HUES64 (cell line): ENCODE results near the gene SULT1A3. TPM values are rescaled to one million over a fixed set of nuclear protein-coding genes. Genes with fewer than 3 reads are reported as not detected.
"Not testable (repeated sequence)": the region's sequence is repeated elsewhere in the genome, so short reads cannot be mapped to it uniquely, and the experiment has no call there.

Source experiments
- H3K27ac ChIP-seq: 2 replicates; pipeline ENCODE4 v1.7.0; 2013; ENCODE audit warnings: low read depth, low read length, inconsistent platforms
- H3K27me3 ChIP-seq: 2 replicates; pipeline ENCODE4 v1.6.1; 2013; ENCODE audit warnings: mild to moderate bottlenecking, low read length; ENCODE audit not compliant: insufficient read depth
- H3K36me3 ChIP-seq: 2 replicates; pipeline ENCODE4 v1.6.1; 2013; ENCODE audit warnings: mild to moderate bottlenecking, low read length; ENCODE audit not compliant: insufficient read depth
- H3K4me1 ChIP-seq: 2 replicates; pipeline ENCODE4 v1.6.1; 2013; ENCODE audit warnings: mild to moderate bottlenecking, low read length, moderate library complexity; ENCODE audit not compliant: insufficient read depth
- H3K4me3 ChIP-seq: 2 replicates; pipeline ENCODE4 v1.5.1; 2013; ENCODE audit warnings: mild to moderate bottlenecking, low read length, moderate library complexity
- H3K9ac ChIP-seq: 2 replicates; pipeline ENCODE4 v1.6.1; 2013; ENCODE audit warnings: mild to moderate bottlenecking, low read depth, low read length
- H3K9me3 ChIP-seq: 2 replicates; pipeline ENCODE4 v1.6.1; 2013; ENCODE audit warnings: low read depth, low read length; ENCODE audit not compliant: insufficient read depth
- WGBS: fragments of 150-250, 120-280 bp; methylation state at CpG from one replicate; pipeline ENCODE4 v1.1.7; 2013; ENCODE audit warnings: missing lambda C conversion rate; 5-methylcytosine and 5-hydroxymethylcytosine counted together
- polyA plus RNA-seq, 2 experiments: library from polyadenylated mRNA; stranded (reverse); fragments of 50-300 nt; gene quantifications; one replicate each; pipeline ENCODE4 v1.2.3, GENCODE V29; 2013

SULT1A3 gene
- polyA plus RNA-seq (2013, experiment 1 of 2) = 9.8 TPM
- 8.2 TPM for polyA plus RNA-seq (2013, experiment 2 of 2)

DNA sequence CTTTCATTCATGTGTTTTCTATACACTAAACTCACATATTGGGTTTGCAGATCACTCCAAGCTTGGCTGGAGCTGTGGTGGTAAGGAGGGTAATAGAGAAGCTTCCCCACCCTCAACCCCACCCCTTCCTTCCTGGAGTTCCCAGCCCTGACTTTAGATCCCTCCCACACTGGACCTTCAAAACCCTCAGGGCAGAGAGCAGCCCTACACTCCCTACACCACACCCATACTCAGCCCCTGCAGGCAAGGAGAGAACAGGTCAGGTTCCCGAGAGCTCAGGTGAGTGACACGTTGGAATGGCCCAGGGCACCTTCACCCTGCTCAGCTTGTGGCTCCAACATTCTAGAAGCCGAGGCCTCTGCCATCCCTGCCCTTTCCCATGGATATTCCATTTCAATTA is at the start of gene SULT1A3:
TSS of gene SULT1A3 (plus strand) at position 207 of the 400 bp plus-strand sequence. CDS start 1,474 bp downstream, outside the sequence.
- WGBS = no CpG with 5 or more reads among the region's 3 CpGs
- not testable (repeated sequence) for H3K9me3 ChIP-seq, H3K27me3 ChIP-seq, H3K36me3 ChIP-seq, H3K4me3 ChIP-seq, H3K9ac ChIP-seq, H3K27ac ChIP-seq, H3K4me1 ChIP-seq

DNA sequence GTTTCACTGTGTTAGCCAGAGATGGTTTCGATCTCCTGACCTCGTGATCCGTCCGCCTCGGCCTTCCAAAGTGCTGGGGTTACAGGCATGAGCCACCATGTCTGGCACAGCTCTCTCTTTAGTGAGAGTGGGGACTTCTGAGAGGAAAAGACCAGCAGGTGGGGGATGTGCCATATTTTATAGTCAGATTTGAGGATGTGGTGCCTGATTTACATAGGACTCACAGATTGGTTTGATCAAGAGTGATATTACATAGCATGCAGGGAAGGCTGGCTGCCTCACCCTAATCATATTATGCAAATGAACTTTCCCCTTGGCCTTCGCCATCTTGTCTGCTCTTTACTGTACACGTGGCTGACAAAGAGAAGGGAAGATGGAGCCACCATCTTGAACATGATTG is 48.0 kb upstream of the SULT1A3 start:
- H3K27ac ChIP-seq = no peak overlapping the region
- 93% methylated on average over 7 of the region's 7 CpGs for WGBS

DNA sequence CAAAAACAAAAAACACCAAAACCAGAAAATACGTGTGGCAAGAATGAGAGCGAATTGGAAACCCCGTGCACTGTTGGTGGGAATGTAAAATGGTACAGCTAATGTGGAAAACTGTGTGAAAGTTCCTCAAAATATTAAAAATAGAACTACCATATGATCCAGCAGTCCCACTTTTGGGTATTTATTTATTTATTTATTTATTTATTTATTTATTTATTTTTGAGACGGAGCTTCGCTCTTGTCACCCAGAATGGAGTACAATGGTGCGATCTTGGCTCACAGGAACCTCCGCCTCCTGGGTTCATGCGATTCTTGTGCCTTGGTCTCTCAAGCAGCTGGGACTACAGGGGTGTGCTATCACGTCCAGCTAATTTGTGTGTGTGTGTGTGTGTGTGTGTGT is 46.5 kb upstream of the SULT1A3 start:
- H3K27ac ChIP-seq = no peak overlapping the region
- no peaks in the 10 kb centered on the region for H3K4me1 ChIP-seq
- no peaks in the 10 kb centered on the region for H3K36me3 ChIP-seq
- H3K4me3 ChIP-seq = no peak overlapping the region
- no peak overlapping the region for H3K9ac ChIP-seq
- WGBS = 93% methylated on average over 6 of the region's 9 CpGs
- peaks cover 7% of the 10 kb centered on the region for H3K9me3 ChIP-seq
- no peaks in the 10 kb centered on the region for H3K27me3 ChIP-seq

More for the DNA sequence above, 48.0 kb upstream of the SULT1A3 start:
- no peak overlapping the region for H3K9ac ChIP-seq
- no peak overlapping the region for H3K4me3 ChIP-seq
- no peaks in the 10 kb centered on the region for H3K4me1 ChIP-seq
- no peaks in the 10 kb centered on the region for H3K36me3 ChIP-seq
- peaks cover 7% of the 10 kb centered on the region for H3K9me3 ChIP-seq
- H3K27me3 ChIP-seq = no peaks in the 10 kb centered on the region

DNA sequence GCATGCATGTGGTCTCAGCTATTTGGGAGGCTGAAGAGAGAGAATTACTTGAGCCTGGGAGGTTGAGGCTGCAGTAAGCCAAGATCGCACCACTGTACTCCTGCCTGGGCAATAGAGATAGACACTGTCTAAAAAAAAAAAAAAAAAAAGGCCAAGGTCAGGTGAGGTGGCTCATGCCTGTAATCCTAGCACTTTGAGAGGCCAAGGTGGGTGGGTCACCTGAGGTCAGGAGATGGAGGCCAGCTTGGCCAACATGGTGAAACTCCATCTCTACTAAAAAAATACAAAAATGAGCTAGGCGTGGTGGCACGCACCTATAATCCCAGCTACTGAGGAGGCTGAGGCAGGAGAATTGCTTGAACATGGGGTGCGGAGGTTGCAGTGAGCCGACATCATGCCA is 43.9 kb upstream of the SULT1A3 start:
- no peaks in the 10 kb centered on the region for H3K36me3 ChIP-seq
- no peaks in the 10 kb centered on the region for H3K27me3 ChIP-seq
- H3K4me1 ChIP-seq = no peaks in the 10 kb centered on the region
- no peak overlapping the region for H3K4me3 ChIP-seq
- WGBS = 88% methylated on average over 5 of the region's 5 CpGs
- H3K27ac ChIP-seq = no peak overlapping the region
- H3K9me3 ChIP-seq = no peaks in the 10 kb centered on the region
- no peak overlapping the region for H3K9ac ChIP-seq

DNA sequence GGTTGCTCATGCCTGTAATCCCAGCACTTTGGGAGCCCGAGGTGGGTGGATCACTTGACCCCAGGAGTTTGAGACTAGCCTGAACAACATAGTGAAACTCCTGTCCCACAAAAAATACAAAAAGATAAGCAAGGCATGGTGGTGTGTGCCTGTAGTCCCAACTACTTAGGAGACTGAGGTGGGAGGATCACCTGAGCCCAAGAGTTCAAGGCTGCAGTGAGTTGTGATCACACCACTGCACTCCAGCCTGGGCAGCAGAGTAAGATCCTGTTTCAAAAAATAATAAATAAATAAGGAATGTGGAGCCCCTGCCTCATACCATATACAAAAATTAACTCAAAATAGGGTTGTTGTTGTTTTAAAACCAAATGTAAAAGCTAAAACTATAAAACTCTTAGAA is 41.8 kb upstream of the SULT1A3 start:
- no peak overlapping the region for H3K27ac ChIP-seq
- 94% methylated on average over 1 of the region's 1 CpG for WGBS

DNA sequence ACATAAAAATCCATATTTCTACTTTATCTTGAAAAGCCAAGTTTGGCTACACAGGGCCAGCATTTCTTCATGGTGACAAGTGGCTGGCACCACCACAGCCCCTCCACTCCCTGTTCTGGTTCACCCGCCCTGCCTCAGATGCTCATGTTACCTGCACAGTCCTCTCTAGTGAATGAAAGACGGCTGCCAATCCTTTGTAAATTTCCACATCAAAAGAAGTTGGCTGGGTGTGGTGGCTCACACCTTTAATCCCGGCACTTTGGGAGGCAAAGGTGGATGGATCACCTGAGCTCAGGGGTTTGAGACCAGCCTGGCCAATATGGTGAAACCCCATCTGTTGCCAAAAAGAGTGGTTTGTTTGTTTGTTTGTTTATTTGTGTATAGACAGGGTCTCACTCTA is 35.5 kb upstream of the SULT1A3 start:
- H3K36me3 ChIP-seq = no peaks in the 10 kb centered on the region
- no peaks in the 10 kb centered on the region for H3K4me1 ChIP-seq
- 80% methylated on average over 3 of the region's 3 CpGs for WGBS
- H3K9me3 ChIP-seq = no peaks in the 10 kb centered on the region
- no peak overlapping the region for H3K27ac ChIP-seq
- no peaks in the 10 kb centered on the region for H3K27me3 ChIP-seq
- H3K4me3 ChIP-seq = no peak overlapping the region
- no peak overlapping the region for H3K9ac ChIP-seq

More for the DNA sequence above, 41.8 kb upstream of the SULT1A3 start:
- H3K36me3 ChIP-seq = no peaks in the 10 kb centered on the region
- H3K4me1 ChIP-seq = no peaks in the 10 kb centered on the region
- H3K9ac ChIP-seq = no peak overlapping the region
- no peaks in the 10 kb centered on the region for H3K27me3 ChIP-seq
- no peak overlapping the region for H3K4me3 ChIP-seq
- H3K9me3 ChIP-seq = no peaks in the 10 kb centered on the region

DNA sequence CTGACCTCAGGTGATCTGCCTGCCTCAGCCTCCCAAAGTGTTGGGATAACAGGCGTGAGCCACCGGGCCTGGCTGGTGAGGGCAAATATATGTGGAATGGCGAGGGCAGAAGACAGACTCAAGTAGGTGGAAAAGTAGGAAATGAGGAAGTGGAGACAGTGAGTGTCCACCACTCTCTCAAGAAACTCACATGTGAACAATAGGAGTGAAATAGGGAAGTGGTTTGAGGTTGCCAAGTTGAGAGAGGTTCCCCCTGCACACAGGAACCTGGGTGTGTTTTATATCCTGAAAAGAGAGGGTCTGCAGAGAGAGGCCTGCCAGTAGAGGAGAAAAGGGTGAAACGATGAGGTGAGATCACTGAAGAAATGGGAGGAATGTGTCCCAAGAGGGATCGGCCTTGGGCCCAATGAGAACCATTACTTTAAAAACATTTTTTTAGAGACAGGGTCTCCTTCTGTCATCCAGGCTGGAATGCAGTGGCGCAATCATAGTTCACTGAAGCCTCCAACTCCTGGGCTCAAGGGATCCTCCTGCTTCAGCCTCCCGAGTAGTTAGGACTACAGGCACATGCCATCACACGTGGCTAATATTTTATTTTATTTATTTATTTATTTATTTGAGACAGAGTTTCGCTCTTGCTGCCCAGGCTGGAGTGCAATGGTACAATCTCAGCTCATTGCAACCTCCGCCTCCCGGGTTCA is 32.7 kb upstream of the SULT1A3 start:
- no peaks in the 10 kb centered on the region for H3K36me3 ChIP-seq
- no peak overlapping the region for H3K27ac ChIP-seq
- H3K4me1 ChIP-seq = no peaks in the 10 kb centered on the region
- H3K9ac ChIP-seq = no peak overlapping the region
- H3K4me3 ChIP-seq = no peak overlapping the region
- 95% methylated on average over 10 of the region's 11 CpGs for WGBS
- no peaks in the 10 kb centered on the region for H3K27me3 ChIP-seq
- H3K9me3 ChIP-seq = no peaks in the 10 kb centered on the region

DNA sequence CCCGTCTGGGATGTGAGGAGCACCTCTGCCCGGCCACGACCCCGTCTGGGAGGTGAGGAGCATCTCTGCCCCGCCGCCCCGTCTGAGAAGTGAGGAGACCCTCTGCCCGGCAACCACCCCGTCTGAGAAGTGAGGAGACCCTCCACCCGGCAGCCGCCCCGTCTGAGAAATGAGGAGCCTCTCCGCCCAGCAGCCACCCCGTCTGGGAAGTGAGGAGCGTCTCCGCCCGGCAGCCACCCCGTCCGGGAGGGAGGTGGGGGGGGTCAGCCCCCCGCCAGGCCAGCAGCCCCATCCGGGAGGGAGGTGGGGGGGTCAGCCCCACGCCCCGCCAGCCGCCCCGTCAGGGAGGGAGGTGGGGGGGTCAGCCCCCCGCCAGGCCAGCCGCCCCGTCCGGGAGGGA is 30.3 kb upstream of the SULT1A3 start:
- not testable (repeated sequence) for H3K36me3 ChIP-seq, H3K9ac ChIP-seq, H3K9me3 ChIP-seq, H3K27me3 ChIP-seq, H3K4me1 ChIP-seq, H3K27ac ChIP-seq, H3K4me3 ChIP-seq
- WGBS = 96% methylated on average over 12 of the region's 29 CpGs

DNA sequence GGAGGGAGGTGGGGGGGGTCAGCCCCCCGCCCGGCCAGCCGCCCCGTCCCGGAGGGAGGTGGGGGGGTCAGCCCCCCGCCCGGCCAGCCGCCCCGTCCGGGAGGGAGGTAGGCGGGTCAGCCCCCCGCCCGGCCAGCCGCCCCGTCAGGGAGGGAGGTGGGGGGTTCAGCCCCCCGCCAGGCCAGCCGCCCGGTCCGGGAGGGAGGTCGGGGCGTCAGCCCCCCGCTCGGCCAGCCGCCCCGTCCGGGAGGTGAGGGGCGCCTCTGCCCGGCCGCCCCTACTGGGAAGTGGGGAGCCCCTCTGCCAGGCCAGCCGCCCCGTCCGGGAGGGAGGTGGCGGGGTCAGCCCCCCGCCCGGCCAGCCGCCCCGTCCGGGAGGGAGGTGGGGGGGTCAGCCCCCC is 29.6 kb upstream of the SULT1A3 start:
- not testable (repeated sequence) for H3K9ac ChIP-seq, H3K4me3 ChIP-seq, H3K27ac ChIP-seq, H3K9me3 ChIP-seq, H3K36me3 ChIP-seq, H3K27me3 ChIP-seq, H3K4me1 ChIP-seq
- WGBS = 98% methylated on average over 24 of the region's 38 CpGs

DNA sequence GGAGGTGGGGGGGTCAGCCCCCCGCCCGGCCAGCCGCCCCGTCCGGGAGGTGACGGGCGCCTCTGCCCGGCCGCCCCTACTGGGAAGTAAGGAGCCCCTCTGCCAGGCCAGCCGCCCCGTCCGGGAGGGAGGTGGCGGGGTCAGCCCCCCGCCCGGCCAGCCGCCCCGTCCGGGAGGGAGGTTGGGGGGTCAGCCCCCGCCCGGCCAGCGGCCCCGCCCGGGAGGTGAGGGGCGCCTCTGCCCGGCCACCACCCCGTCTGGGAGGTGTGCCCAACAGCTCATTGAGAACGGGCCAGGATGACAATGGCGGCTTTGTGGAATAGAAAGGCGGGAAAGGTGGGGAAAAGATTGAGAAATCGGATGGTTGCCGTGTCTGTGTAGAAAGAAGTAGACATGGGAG is 28.9 kb upstream of the SULT1A3 start:
- not testable (repeated sequence) for H3K9me3 ChIP-seq, H3K27ac ChIP-seq, H3K4me1 ChIP-seq, H3K9ac ChIP-seq, H3K27me3 ChIP-seq, H3K36me3 ChIP-seq, H3K4me3 ChIP-seq
- 97% methylated on average over 17 of the region's 31 CpGs for WGBS

DNA sequence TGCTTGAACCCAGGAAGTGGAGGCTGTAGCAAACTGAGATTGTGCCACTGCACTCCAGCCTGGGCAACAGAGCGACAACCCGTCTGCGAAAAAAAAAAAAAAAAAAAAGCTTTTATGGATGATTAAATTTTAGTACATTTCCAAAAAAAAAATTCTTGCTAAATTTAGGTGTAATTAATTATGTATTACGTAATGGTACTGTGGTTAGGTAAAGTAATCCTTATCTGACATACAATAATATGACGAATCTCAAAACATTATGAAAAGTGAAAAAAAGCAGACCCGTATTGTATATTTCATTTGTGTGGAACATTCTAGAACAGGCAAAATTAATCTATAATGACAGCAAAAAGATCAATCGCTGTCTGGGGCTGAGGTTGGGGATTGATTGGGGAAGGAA is 26.0 kb upstream of the SULT1A3 start:
- Histone ChIP-seq H3K27ac (no peak overlapping the region), H3K9me3 (no peaks in the 10 kb centered on the region), H3K27me3 (no peaks in the 10 kb centered on the region), H3K9ac (no peak overlapping the region), H3K4me1 (no peaks in the 10 kb centered on the region), H3K36me3 (no peaks in the 10 kb centered on the region), H3K4me3 (no peak overlapping the region)
- 86% methylated on average over 3 of the region's 7 CpGs for WGBS

DNA sequence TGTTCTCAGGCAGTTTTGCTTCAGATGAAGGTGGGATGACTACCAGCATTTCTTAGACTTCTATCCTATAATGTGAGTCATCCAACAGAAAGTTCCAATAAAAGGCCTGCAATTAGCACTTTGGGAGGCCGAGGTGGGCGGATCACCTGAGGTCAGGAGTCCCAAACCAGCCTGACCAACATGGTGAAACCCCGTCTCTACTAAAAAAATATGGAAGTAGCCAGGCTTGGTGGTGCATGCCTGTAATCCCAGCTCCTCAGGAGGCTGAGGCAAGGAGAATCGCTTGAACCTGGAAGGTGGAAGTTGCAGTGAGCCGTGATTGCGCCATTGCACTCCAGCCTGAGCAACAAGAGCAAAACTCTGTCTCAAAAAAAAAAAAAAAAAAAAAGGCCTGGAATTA is 22.2 kb upstream of the SULT1A3 start:
- H3K27me3 ChIP-seq, H3K9ac ChIP-seq, H3K4me1 ChIP-seq, H3K4me3 ChIP-seq, H3K9me3 ChIP-seq, H3K36me3 ChIP-seq, H3K27ac ChIP-seq: not testable (repeated sequence)
- WGBS = 92% methylated on average over 6 of the region's 6 CpGs
